Nephron (organoid): ENCODE results near the gene YWHAB.

ENCODE experiments used
- H3K27ac Mint-ChIP-seq, 3 experiments: 2 replicates each; pipeline ENCODE4 v1.8.0; 2020; ENCODE audit warnings: mixed read lengths in 3 of 3, mild to moderate bottlenecking in 2 of 3, moderate library complexity in 1 of 3
- H3K27me3 Mint-ChIP-seq: 2 replicates; pipeline ENCODE4 v1.8.0; 2021; ENCODE audit warnings: low read depth, mild to moderate bottlenecking, moderate library complexity, mixed read lengths
- H3K36me3 Mint-ChIP-seq: 2 replicates; pipeline ENCODE4 v1.8.0; 2020; ENCODE audit warnings: low read depth, mixed read lengths
- H3K4me1 Mint-ChIP-seq: 2 replicates; pipeline ENCODE4 v1.8.0; 2020; ENCODE audit warnings: mixed read lengths
- H3K4me3 Mint-ChIP-seq, 3 experiments: 2 replicates each; pipeline ENCODE4 v1.8.0; 2020; ENCODE audit warnings: mild to moderate bottlenecking in 3 of 3, mixed read lengths in 3 of 3, moderate library complexity in 2 of 3
- H3K9me3 Mint-ChIP-seq: 2 replicates; pipeline ENCODE4 v1.8.0; 2020; ENCODE audit warnings: mixed read lengths
- TF ChIP-seq, protein P1 (sequence below), 3 experiments: fragments of 200-600 bp; sonication (generic); IDR thresholded peaks; one replicate each; pipeline ENCODE4 v1.5.0; 2021; ENCODE audit warnings: antibody characterized with exemption in 3 of 3; ENCODE audit not compliant: unreplicated experiment in 3 of 3

Gene YWHAB

GRCh38 chr20:44883214-44883902 lies 2.1 kb upstream of the YWHAB start:
- Mint-ChIP-seq H3K27me3 (no peaks in the 10 kb centered on the region), H3K4me1 (peaks cover 32% of the 10 kb centered on the region), H3K27ac (peak overlapping the region in 2 of 3 experiments; percentile 41 to 91), H3K9me3 (no peaks in the 10 kb centered on the region), H3K36me3 (peaks cover under 1% of the 10 kb centered on the region), H3K4me3 (peak overlapping the region; percentile 92 to 97 (median 92))
- TF ChIP-seq, protein P1, sequence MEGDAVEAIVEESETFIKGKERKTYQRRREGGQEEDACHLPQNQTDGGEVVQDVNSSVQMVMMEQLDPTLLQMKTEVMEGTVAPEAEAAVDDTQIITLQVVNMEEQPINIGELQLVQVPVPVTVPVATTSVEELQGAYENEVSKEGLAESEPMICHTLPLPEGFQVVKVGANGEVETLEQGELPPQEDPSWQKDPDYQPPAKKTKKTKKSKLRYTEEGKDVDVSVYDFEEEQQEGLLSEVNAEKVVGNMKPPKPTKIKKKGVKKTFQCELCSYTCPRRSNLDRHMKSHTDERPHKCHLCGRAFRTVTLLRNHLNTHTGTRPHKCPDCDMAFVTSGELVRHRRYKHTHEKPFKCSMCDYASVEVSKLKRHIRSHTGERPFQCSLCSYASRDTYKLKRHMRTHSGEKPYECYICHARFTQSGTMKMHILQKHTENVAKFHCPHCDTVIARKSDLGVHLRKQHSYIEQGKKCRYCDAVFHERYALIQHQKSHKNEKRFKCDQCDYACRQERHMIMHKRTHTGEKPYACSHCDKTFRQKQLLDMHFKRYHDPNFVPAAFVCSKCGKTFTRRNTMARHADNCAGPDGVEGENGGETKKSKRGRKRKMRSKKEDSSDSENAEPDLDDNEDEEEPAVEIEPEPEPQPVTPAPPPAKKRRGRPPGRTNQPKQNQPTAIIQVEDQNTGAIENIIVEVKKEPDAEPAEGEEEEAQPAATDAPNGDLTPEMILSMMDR (IDR thresholded peaks at IDR 0.05; ENCODE audit: unreplicated experiment in 3 of 3), result no peak

GRCh38 chr20:44884907-44885391 lies 556 bp upstream of the YWHAB start:
- Mint-ChIP-seq H3K27me3 (no peaks in the 10 kb centered on the region), H3K4me3 (peak overlapping the region; percentile 92 to 97 (median 92)), H3K4me1 (peaks cover 48% of the 10 kb centered on the region), H3K36me3 (peaks cover 5% of the 10 kb centered on the region), H3K27ac (peak overlapping the region; percentile 91 to 93 (median 91)), H3K9me3 (no peaks in the 10 kb centered on the region)
- TF ChIP-seq, protein P1 (IDR thresholded peaks at IDR 0.05; ENCODE audit: unreplicated experiment in 3 of 3), result no peak

DNA sequence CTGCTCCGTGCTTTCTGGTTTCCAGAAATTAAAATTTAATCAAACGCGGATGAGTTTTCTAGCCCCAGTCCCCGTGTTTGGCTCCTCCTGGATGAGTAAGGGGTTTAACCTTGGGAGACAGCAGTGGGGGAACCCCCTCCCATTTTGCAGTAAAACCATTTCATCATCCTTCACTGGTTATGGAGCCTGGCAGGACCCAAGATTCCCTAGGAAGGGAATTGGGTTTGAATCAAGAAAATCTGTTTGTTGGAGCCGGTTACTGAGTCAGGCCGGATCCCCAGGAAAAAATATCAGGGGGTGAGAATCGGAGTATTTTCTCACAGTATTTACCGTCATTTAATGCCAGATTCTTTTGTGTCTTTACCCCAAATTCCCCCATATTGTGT lies 754 bp downstream of the YWHAB start:
- Mint-ChIP-seq H3K27ac (peak overlapping the region; percentile 77 to 93 (median 85)), H3K4me1 (peaks cover 49% of the 10 kb centered on the region), H3K27me3 (no peaks in the 10 kb centered on the region), H3K9me3 (no peaks in the 10 kb centered on the region), H3K4me3 (peak overlapping the region; percentile 92 to 99 (median 99)), H3K36me3 (peaks cover 5% of the 10 kb centered on the region)
- TF ChIP-seq, protein P1 (IDR thresholded peaks at IDR 0.05; ENCODE audit: unreplicated experiment in 3 of 3), result no peak

DNA sequence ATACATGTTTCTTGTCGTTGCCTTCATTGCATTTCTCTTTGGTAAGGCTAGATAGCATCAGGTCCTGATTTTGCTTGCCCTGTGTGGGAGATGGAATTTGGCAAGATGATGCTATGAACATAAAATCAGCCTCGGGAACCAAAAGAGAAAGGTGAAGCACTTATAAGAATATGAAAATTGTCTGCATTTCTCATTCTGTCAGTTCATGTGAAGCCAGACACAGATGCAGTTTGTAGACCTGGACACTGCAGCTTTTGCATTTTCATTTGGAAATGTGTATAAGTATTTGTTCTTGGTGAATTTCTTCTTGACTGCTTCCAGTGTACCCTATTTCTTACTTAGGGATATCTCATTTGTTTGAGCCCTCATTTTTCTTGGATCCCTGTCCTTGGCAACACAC lies 1.3 kb downstream of the YWHAB start:
- Mint-ChIP-seq H3K27me3 (no peaks in the 10 kb centered on the region), H3K9me3 (no peaks in the 10 kb centered on the region), H3K27ac (peak overlapping the region; percentile 77 to 93 (median 85)), H3K4me3 (peak overlapping the region; percentile 92 to 99 (median 99)), H3K36me3 (peaks cover 9% of the 10 kb centered on the region), H3K4me1 (peaks cover 49% of the 10 kb centered on the region)
- TF ChIP-seq, protein P1 (IDR thresholded peaks at IDR 0.05; ENCODE audit: unreplicated experiment in 3 of 3), result no peak

- Mint-ChIP-seq H3K9me3 (no peaks in the 10 kb centered on the region), H3K27me3 (no peaks in the 10 kb centered on the region), H3K27ac (peak overlapping the region in 2 of 3 experiments; percentile 77 to 85), H3K4me1 (peaks cover 49% of the 10 kb centered on the region), H3K36me3 (peaks cover 14% of the 10 kb centered on the region), H3K4me3 (peak overlapping the region; percentile 92 to 99 (median 99))
- TF ChIP-seq, protein P1 (IDR thresholded peaks at IDR 0.05; ENCODE audit: unreplicated experiment in 3 of 3), result no peak
These were observed 2.0 kb downstream of the YWHAB start for GRCh38 chr20:44887466-44887865.
